Activated CD8-positive, alpha-beta T cell treated with anti-CD3 and anti-CD28 coated beads for 36 hours (primary cell): Measurements from ENCODE around the gene ATP13A3. TPM values are rescaled to one million over a fixed set of nuclear protein-coding genes. Genes with fewer than 3 reads are reported as not detected.

Experiments used
- ATAC-seq: fragments of 200-7000 bp; cut with Tn5 transposase; one replicate; pipeline ENCODE4 v1.10.0; 2021; ENCODE audit warnings: mild to moderate bottlenecking, moderate library complexity
- CTCF ChIA-PET: fragments of 350-600 bp; sonication (Branson Sonifier 250); formaldehyde crosslinking; loops from one replicate; lab custom pipeline; 2021; ENCODE audit warnings: antibody characterized with exemption; lab: Charles Lee
- POLR2A ChIA-PET: fragments of 350-600 bp; sonication (Branson Sonifier 250); formaldehyde crosslinking; loops from one replicate; lab custom pipeline; 2021; ENCODE audit warnings: antibody characterized with exemption; lab: Charles Lee
- DNase-seq: peaks from one replicate; pipeline ENCODE4 v3.0.0-alpha.2; 2020
- H3K27ac Mint-ChIP-seq: one replicate; pipeline ENCODE4 v1.8.0; 2021; ENCODE audit warnings: mild to moderate bottlenecking, mixed read lengths
- H3K27me3 Mint-ChIP-seq: one replicate; pipeline ENCODE4 v1.8.0; 2021; ENCODE audit warnings: mixed read lengths
- H3K36me3 Mint-ChIP-seq: one replicate; pipeline ENCODE4 v1.8.0; 2021; ENCODE audit warnings: low read depth, mixed read lengths
- H3K4me1 Mint-ChIP-seq: one replicate; pipeline ENCODE4 v1.8.0; 2021; ENCODE audit warnings: low read depth, mixed read lengths
- H3K4me3 Mint-ChIP-seq: one replicate; pipeline ENCODE4 v1.8.0; 2021; ENCODE audit warnings: mild to moderate bottlenecking, moderate library complexity, mixed read lengths
- H3K9me3 Mint-ChIP-seq: one replicate; pipeline ENCODE4 v1.8.0; 2021; ENCODE audit warnings: mixed read lengths
- intact Hi-C: fragments of 100-400 bp; cut with micrococcal nuclease; formaldehyde crosslinking; loops from one replicate; pipeline ENCODE4 v1.10.0; 2022
- total RNA-seq, 2 experiments: library from RNA; stranded (reverse); gene quantifications; one replicate each; pipeline ENCODE4 v1.2.3, GENCODE V29; 2021
- TF ChIP-seq, protein P1 (sequence below): fragments of 200-600 bp; IDR thresholded peaks from one replicate; pipeline ENCODE4 v1.8.0; 2022; ENCODE audit warnings: antibody characterized with exemption, mild to moderate bottlenecking

Gene ATP13A3
- total RNA-seq, 2 experiments from 2014 or later = 101 to 110 TPM

DNA sequence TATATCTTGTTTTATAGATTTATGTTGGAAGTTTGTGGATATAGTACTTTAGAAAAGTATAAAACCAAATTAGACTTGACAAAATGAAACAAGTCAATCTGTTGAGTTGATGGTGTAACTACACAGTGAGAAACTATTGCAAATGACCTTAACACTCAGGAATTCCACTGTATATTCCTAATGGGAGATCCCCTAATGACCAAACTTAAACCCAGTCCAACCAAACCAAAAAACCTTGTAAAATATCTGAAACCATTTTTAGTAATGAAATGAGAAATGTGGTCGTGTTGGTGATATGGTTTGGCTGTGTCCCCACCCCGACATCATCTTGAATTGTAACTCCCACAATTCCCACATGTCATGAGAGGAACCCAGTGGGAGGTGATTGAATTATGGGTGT lies 31.9 kb upstream of the ATP13A3 start:
- Mint-ChIP-seq H3K4me1 (peaks cover 23% of the 10 kb centered on the region), H3K27me3 (peaks cover 17% of the 10 kb centered on the region), H3K9me3 (peaks cover 2% of the 10 kb centered on the region), H3K36me3 (no peaks in the 10 kb centered on the region), H3K4me3 (no peak overlapping the region), H3K27ac (no peak overlapping the region)
- intact Hi-C loops = no loop called here
- TF ChIP-seq, protein P1, sequence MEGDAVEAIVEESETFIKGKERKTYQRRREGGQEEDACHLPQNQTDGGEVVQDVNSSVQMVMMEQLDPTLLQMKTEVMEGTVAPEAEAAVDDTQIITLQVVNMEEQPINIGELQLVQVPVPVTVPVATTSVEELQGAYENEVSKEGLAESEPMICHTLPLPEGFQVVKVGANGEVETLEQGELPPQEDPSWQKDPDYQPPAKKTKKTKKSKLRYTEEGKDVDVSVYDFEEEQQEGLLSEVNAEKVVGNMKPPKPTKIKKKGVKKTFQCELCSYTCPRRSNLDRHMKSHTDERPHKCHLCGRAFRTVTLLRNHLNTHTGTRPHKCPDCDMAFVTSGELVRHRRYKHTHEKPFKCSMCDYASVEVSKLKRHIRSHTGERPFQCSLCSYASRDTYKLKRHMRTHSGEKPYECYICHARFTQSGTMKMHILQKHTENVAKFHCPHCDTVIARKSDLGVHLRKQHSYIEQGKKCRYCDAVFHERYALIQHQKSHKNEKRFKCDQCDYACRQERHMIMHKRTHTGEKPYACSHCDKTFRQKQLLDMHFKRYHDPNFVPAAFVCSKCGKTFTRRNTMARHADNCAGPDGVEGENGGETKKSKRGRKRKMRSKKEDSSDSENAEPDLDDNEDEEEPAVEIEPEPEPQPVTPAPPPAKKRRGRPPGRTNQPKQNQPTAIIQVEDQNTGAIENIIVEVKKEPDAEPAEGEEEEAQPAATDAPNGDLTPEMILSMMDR = no peak
- ChIA-PET CTCF (no interaction called here), POLR2A (no interaction called here)
- DNase-seq (no peak), ATAC-seq (no peak)

DNA sequence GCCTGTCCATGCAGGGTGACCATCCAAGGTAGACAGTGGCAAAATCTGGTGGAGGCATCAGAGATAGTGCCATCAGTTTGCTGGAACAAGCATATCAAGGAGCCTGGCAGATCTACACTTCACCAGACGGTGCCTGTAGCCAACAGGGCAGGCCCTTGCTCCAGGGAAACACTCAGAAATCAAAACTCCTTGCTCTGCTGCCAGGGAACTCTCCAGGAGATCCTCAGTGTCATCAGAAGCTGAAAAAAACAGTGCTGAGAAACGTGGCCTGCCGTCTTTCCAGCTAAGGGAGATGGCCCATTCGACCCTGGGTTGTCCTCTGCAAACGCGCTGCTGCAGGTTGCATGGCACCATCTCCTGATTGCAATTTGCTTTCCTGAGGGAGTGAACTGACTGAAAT lies 30.5 kb upstream of the ATP13A3 start:
- H3K27me3 Mint-ChIP-seq = peaks cover 14% of the 10 kb centered on the region
- TF ChIP-seq, protein P1 = no peak
- ChIA-PET POLR2A (no interaction called here), CTCF (interaction anchor here (1.2 kb wide), 1 partner anchor 57 kb away, joined by 3 read pairs; no protein-coding TSS in a partner anchor)
- ATAC-seq (no peak), DNase-seq (no peak)
- H3K4me1 Mint-ChIP-seq = peaks cover 23% of the 10 kb centered on the region
- no peak overlapping the region for H3K27ac Mint-ChIP-seq
- H3K4me3 Mint-ChIP-seq = no peak overlapping the region
- peaks cover 2% of the 10 kb centered on the region for H3K9me3 Mint-ChIP-seq
- intact Hi-C loops = no loop called here
- H3K36me3 Mint-ChIP-seq = no peaks in the 10 kb centered on the region

DNA sequence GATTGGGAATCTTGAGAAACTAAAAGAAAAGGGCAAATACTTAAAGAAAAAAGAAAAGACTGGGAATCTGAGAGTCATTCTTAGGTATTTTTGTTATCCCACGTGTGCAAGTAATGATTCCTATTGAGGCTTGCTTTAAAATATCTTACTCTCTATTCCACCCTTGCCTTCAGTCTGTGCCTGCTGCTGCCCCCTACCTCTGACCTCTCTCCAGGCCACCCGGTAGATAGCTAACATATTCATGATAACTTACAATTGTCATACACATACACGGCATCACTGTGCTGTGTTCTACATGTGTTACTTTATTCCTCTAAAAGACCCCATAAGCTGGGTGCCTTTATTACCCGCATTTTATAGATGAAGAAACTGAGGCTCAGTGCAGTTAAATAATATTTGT lies 27.8 kb upstream of the ATP13A3 start:
- H3K4me1 Mint-ChIP-seq = peaks cover 7% of the 10 kb centered on the region
- no peaks in the 10 kb centered on the region for H3K36me3 Mint-ChIP-seq
- DNase-seq (no peak), ATAC-seq (no peak)
- intact Hi-C loops = no loop called here
- no peak overlapping the region for H3K27ac Mint-ChIP-seq
- no peak overlapping the region for H3K4me3 Mint-ChIP-seq
- H3K27me3 Mint-ChIP-seq = peaks cover 10% of the 10 kb centered on the region
- POLR2A ChIA-PET = interaction anchor here (1.0 kb wide), 1 partner anchor 10 kb away, joined by 3 read pairs; no protein-coding TSS in a partner anchor
- H3K9me3 Mint-ChIP-seq = no peaks in the 10 kb centered on the region
- CTCF ChIA-PET = interaction anchor here (1.3 kb wide), 1 partner anchor 43 kb away, joined by 4 read pairs; no protein-coding TSS in a partner anchor
- TF ChIP-seq, protein P1 = no peak

DNA sequence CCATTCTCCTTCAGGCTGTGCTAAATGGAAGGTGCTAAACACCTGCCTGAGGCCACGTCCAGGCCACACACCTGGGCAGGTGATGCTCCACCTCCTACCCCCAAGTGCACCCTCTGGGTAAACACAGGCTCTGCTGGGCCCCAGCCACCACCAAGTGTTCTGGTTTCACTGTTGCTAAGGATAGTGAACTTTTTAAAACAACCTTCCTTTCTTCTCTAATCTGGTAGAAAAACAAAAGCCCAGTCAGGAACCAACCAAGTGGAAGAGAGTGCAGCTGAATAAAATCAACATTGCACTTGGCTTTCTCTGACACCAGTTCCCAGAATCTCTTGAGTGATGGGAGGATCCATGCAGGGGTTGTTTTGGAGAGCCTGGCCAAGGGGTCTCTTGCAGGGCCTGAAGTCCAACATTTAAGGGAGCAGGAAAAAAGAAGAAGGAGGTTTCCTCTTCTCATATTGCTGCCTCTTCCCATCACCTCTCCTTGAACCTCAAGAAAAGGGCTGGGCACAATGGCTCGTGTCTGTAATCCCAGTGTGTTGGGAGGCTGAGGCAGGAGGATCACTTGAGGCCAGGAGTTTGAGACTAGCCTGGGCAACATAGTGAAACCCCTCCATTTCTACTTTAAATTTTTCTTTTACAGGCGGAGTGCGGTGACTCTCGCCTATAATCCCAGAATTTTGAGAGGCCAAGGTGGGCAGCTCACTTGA lies 26.2 kb upstream of the ATP13A3 start:
- no peak overlapping the region for H3K27ac Mint-ChIP-seq
- CTCF ChIA-PET = no interaction called here
- no peaks in the 10 kb centered on the region for H3K4me1 Mint-ChIP-seq
- no peaks in the 10 kb centered on the region for H3K9me3 Mint-ChIP-seq
- H3K36me3 Mint-ChIP-seq = no peaks in the 10 kb centered on the region
- TF ChIP-seq, protein P1 = no peak
- ATAC-seq (no peak), DNase-seq (no peak)
- intact Hi-C loops = no loop called here
- peaks cover 4% of the 10 kb centered on the region for H3K27me3 Mint-ChIP-seq
- POLR2A ChIA-PET = no interaction called here
- H3K4me3 Mint-ChIP-seq = no peak overlapping the region
